ENCODE results near the gene POU6F1. TPM values are rescaled to one million over a fixed set of nuclear protein-coding genes. Genes with fewer than 3 reads are reported as not detected.

Gene POU6F1
- total and polyA plus RNA-seq, 2 of the 8 experiments (the other 6 are each of a cell fraction or from before 2014, with no cell fraction given) = 5.6 to 8.7 TPM

DNA sequence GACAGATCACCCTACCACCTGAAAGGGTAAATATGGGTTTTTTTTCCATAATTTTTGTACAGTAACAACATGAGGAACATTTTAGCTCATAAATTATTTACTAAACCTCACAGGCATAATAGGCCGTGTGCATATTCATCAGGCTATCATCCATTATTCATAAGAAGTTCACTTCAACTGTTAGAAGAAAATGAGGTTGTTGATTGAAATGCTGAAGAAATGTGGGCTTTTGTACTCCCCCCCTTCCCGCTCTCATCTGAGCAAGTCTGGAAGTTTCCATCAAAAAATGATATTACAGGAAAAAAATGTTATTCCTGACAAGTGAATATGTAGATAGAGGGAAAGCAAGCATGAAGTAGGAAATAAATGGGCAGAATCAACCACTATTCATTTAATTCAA is 7.9 kb upstream of the POU6F1 start:
- Histone ChIP-seq H4K91ac (replicated peaks; ENCODE audit: insufficient read length, low read length) (no peak overlapping the region), H2BK120ac (replicated peaks; ENCODE audit: low read depth, low read length) (no peak overlapping the region), H3K27ac (ENCODE audit: low read depth, low read length) (no peak overlapping the region), H3K4me2 (ENCODE audit: insufficient read depth in 1 of 2, low read depth in 2 of 2, low read length in 2 of 2) (no peak overlapping the region), H2BK20ac (ENCODE audit: low read length) (no peak overlapping the region), H2AFZ (ENCODE audit: low read length) (no peak overlapping the region), H2BK5ac (ENCODE audit: low read depth, low read length) (no peak overlapping the region), H2BK12ac (ENCODE audit: low read depth, low read length) (no peak overlapping the region), H2AK5ac (ENCODE audit: low read depth, low read length) (no peak overlapping the region), H3K14ac (ENCODE audit: insufficient read length) (no peak overlapping the region), H3K56ac (replicated peaks; ENCODE audit: insufficient read length, low read depth, low read length) (no peak overlapping the region), H3K36me3 (ENCODE audit: control insufficient read depth in 2 of 4, insufficient read depth in 4 of 4, low read length in 3 of 4) (peaks cover 0 to 3% (median 0%) of the 10 kb centered on the region in 4 experiments; a peak in 1 of 8 replicates), H3K23ac (ENCODE audit: insufficient read length) (no peak overlapping the region), H4K20me1 (replicated peaks in 1 of 2; ENCODE audit: control insufficient read depth in 1 of 2, insufficient read depth in 2 of 2, low read length in 2 of 2) (no peaks in the 10 kb centered on the region), H3K4me1 (replicated peaks in 1 of 4; ENCODE audit: control insufficient read depth in 3 of 4, insufficient read depth in 4 of 4, low read length in 3 of 4) (no peaks in the 10 kb centered on the region), H4K8ac (ENCODE audit: extremely low read depth, insufficient read depth, low read length) (no peak overlapping the region), H3K79me1 (ENCODE audit: low read depth, low read length) (no peaks in the 10 kb centered on the region), H3K9ac (replicated peaks in 1 of 4; ENCODE audit: extremely low read depth in 1 of 4, low read depth in 3 of 4, low read length in 3 of 4) (no peak overlapping the region), H3K27me3 (replicated peaks in 1 of 4; ENCODE audit: control insufficient read depth in 3 of 4, extremely low read depth in 1 of 4, insufficient read depth in 3 of 4, low read length in 3 of 4) (no peaks in the 10 kb centered on the region), H3K4ac (replicated peaks; ENCODE audit: insufficient read length, low read depth, low read length) (no peak overlapping the region), H3K23me2 (ENCODE audit: low read depth, low read length) (no peaks in the 10 kb centered on the region), H2BK15ac (ENCODE audit: low read length) (no peak overlapping the region), H4K5ac (ENCODE audit: insufficient read length, low read depth, low read length) (no peak overlapping the region), H3K9me3 (ENCODE audit: insufficient read depth in 2 of 2, low read depth in 1 of 2, low read length in 1 of 2) (no peaks in the 10 kb centered on the region), H3K4me3 (ENCODE audit: extremely low read depth in 1 of 4, insufficient read depth in 2 of 4, low read depth in 3 of 4, low read length in 4 of 4) (no peak overlapping the region), H3K18ac (ENCODE audit: extremely low read depth, low read length) (no peak overlapping the region), H3K79me2 (ENCODE audit: control insufficient read depth in 1 of 2, insufficient read depth in 2 of 2, low read length in 2 of 2) (no peaks in the 10 kb centered on the region)
- ChIA-PET CTCF (ENCODE audit: partially characterized antibody) (no interaction called here), POLR2A (ENCODE audit: partially characterized antibody) (interaction anchor here (0.6 kb wide), 1 partner anchor 8 kb away, joined by 3 read pairs; the partner anchor contains the start of gene POU6F1)
- FAIRE-seq = no peak
- no peak for DNase-seq (ENCODE audit: low read depth in 1 of 2, low spot score in 2 of 2)
- WGBS, 2 experiments (ENCODE audit: extremely low coverage in 1 of 2, insufficient coverage in 1 of 2, insufficient read length in 1 of 2, insufficient replicate concordance in 2 of 2, low coverage in 1 of 2, low lambda C conversion rate in 2 of 2, missing lambda C conversion rate in 1 of 2) = 82% methylated on average over 2 of the region's 2 CpGs; no CpG with 5 or more reads in 1 of the 2 experiments
- TF ChIP-seq POLR2A (IDR thresholded peaks at IDR 0.05; ENCODE audit: control extremely low read depth in 1 of 2, low read depth in 2 of 2, low read length in 2 of 2) (no peak), NRF1 (IDR thresholded peaks at IDR 0.05; ENCODE audit: low read depth, low read length) (no peak), JUND (IDR thresholded peaks at IDR 0.05; ENCODE audit: low read length) (no peak), CHD1 (IDR thresholded peaks at IDR 0.05; ENCODE audit: low read depth, low read length) (no peak), KDM1A (IDR thresholded peaks at IDR 0.05; ENCODE audit: borderline replicate concordance, low read length) (no peak), POU5F1 (IDR thresholded peaks at IDR 0.05; ENCODE audit: low read depth, low read length) (no peak), SRF (IDR thresholded peaks at IDR 0.05; ENCODE audit: low read depth, low read length) (no peak), EZH2 (IDR thresholded peaks at IDR 0.05; ENCODE audit: low read depth, low read length, severe bottlenecking) (no peak), EP300 (IDR thresholded peaks at IDR 0.05; ENCODE audit: borderline replicate concordance in 1 of 2, low read depth in 2 of 2, low read length in 2 of 2) (no peak), MAFK (IDR thresholded peaks at IDR 0.05; ENCODE audit: low read depth, low read length) (no peak), CREB1 (IDR thresholded peaks at IDR 0.05) (no peak), ASH2L (IDR thresholded peaks at IDR 0.05; ENCODE audit: low read length) (no peak)
- TF ChIP-seq, protein P1, sequence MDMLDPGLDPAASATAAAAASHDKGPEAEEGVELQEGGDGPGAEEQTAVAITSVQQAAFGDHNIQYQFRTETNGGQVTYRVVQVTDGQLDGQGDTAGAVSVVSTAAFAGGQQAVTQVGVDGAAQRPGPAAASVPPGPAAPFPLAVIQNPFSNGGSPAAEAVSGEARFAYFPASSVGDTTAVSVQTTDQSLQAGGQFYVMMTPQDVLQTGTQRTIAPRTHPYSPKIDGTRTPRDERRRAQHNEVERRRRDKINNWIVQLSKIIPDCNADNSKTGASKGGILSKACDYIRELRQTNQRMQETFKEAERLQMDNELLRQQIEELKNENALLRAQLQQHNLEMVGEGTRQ (IDR thresholded peaks at IDR 0.05; ENCODE audit: low read length) = no peak

All from H1 (cell line).